ENCODE measurements around the gene ANKDD1A. TPM values are rescaled to one million over a fixed set of nuclear protein-coding genes. Genes with fewer than 3 reads are reported as not detected.

Gene ANKDD1A
- total RNA-seq, 1 experiment from 2014 or later, result 2.3 TPM

- ChIA-PET POLR2A (ENCODE audit: low non-redundant PET) (no interaction called here), CTCF (no interaction called here)
- H3K27ac ChIP-seq (ENCODE audit: low read depth, low read length, poor library complexity, severe bottlenecking), result no peak overlapping the region
Observed at GRCh38 chr15:64904189-64904588, 7.5 kb upstream of the ANKDD1A start.

GRCh38 chr15:64905119-64905831, 6.4 kb upstream of the ANKDD1A start:
- BruUV-seq (replicated peaks), result no TSS peak
- POLR2A ChIA-PET (ENCODE audit: low non-redundant PET), result interaction anchor here (0.6 kb wide), 1 partner anchor 29 kb away, joined by 6 read pairs; no protein-coding TSS in a partner anchor
- intact Hi-C loops (cut with micrococcal nuclease; ENCODE audit: unreplicated experiment), result loop anchor here (5.0 kb wide), 1 partner anchor 173 kb away; no protein-coding TSS in a partner anchor

More at GRCh38 chr15:64904189-64904588, 7.5 kb upstream of the ANKDD1A start:
- BruUV-seq (replicated peaks), result no TSS peak
- Histone ChIP-seq H3K27me3 (replicated peaks; ENCODE audit: insufficient read depth, low read depth, low read length, poor library complexity) (no peaks in the 10 kb centered on the region), H3K4me1 (ENCODE audit: insufficient read depth, low read length, poor library complexity, severe bottlenecking) (no peaks in the 10 kb centered on the region), H3K9me3 (ENCODE audit: low read depth, low read length, poor library complexity, severe bottlenecking) (peaks cover 3% of the 10 kb centered on the region), H3K36me3 (ENCODE audit: insufficient read depth, low read length, poor library complexity, severe bottlenecking) (no peaks in the 10 kb centered on the region), H3K4me3 (ENCODE audit: low read depth, low read length, poor library complexity, severe bottlenecking) (no peak overlapping the region)
- DNase-seq (ENCODE audit: low spot score), result no peak
- intact Hi-C loops (cut with micrococcal nuclease; ENCODE audit: unreplicated experiment), result no loop called here
- TF ChIP-seq, protein P1, sequence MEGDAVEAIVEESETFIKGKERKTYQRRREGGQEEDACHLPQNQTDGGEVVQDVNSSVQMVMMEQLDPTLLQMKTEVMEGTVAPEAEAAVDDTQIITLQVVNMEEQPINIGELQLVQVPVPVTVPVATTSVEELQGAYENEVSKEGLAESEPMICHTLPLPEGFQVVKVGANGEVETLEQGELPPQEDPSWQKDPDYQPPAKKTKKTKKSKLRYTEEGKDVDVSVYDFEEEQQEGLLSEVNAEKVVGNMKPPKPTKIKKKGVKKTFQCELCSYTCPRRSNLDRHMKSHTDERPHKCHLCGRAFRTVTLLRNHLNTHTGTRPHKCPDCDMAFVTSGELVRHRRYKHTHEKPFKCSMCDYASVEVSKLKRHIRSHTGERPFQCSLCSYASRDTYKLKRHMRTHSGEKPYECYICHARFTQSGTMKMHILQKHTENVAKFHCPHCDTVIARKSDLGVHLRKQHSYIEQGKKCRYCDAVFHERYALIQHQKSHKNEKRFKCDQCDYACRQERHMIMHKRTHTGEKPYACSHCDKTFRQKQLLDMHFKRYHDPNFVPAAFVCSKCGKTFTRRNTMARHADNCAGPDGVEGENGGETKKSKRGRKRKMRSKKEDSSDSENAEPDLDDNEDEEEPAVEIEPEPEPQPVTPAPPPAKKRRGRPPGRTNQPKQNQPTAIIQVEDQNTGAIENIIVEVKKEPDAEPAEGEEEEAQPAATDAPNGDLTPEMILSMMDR (conservative IDR thresholded peaks at IDR 0.05; ENCODE audit: low read depth, low read length), result no peak
- TF ChIP-seq EZH2 (IDR thresholded peaks at IDR 0.05; ENCODE audit: borderline replicate concordance, low read depth, low read length, poor library complexity, severe bottlenecking), result no peak

GRCh38 chr15:64905941-64906340, 5.8 kb upstream of the ANKDD1A start:
- TF ChIP-seq EZH2 (IDR thresholded peaks at IDR 0.05; ENCODE audit: borderline replicate concordance, low read depth, low read length, poor library complexity, severe bottlenecking), result no peak
- TF ChIP-seq, protein P1 (conservative IDR thresholded peaks at IDR 0.05; ENCODE audit: low read depth, low read length), result no peak
- H3K27ac ChIP-seq (ENCODE audit: low read depth, low read length, poor library complexity, severe bottlenecking), result no peak overlapping the region
- POLR2A ChIA-PET (ENCODE audit: low non-redundant PET), result interaction anchor here (0.6 kb wide), 1 partner anchor 28 kb away, joined by 6 read pairs; no protein-coding TSS in a partner anchor
- BruUV-seq (replicated peaks), result no TSS peak
- no peaks in the 10 kb centered on the region for H3K27me3 ChIP-seq (replicated peaks; ENCODE audit: insufficient read depth, low read depth, low read length, poor library complexity)
- H3K36me3 ChIP-seq (ENCODE audit: insufficient read depth, low read length, poor library complexity, severe bottlenecking), result no peaks in the 10 kb centered on the region
- no peak for DNase-seq (ENCODE audit: low spot score)
- no peaks in the 10 kb centered on the region for H3K4me1 ChIP-seq (ENCODE audit: insufficient read depth, low read length, poor library complexity, severe bottlenecking)
- CTCF ChIA-PET, result no interaction called here
- H3K4me3 ChIP-seq (ENCODE audit: low read depth, low read length, poor library complexity, severe bottlenecking), result no peak overlapping the region
- intact Hi-C loops (cut with micrococcal nuclease; ENCODE audit: unreplicated experiment), result loop anchor here (5.0 kb wide), 1 partner anchor 174 kb away; no protein-coding TSS in a partner anchor
- H3K9me3 ChIP-seq (ENCODE audit: low read depth, low read length, poor library complexity, severe bottlenecking), result peaks cover 3% of the 10 kb centered on the region

More at GRCh38 chr15:64905119-64905831, 6.4 kb upstream of the ANKDD1A start:
- peak; percentile 74 for DNase-seq (ENCODE audit: low spot score)
- no peaks in the 10 kb centered on the region for H3K36me3 ChIP-seq (ENCODE audit: insufficient read depth, low read length, poor library complexity, severe bottlenecking)
- H3K27ac ChIP-seq (ENCODE audit: low read depth, low read length, poor library complexity, severe bottlenecking), result no peak overlapping the region
- H3K27me3 ChIP-seq (replicated peaks; ENCODE audit: insufficient read depth, low read depth, low read length, poor library complexity), result no peaks in the 10 kb centered on the region
- H3K4me3 ChIP-seq (ENCODE audit: low read depth, low read length, poor library complexity, severe bottlenecking), result peak overlapping the region; percentile 24
- H3K4me1 ChIP-seq (ENCODE audit: insufficient read depth, low read length, poor library complexity, severe bottlenecking), result no peaks in the 10 kb centered on the region
- CTCF ChIA-PET, result interaction anchor here (0.7 kb wide), 1 partner anchor 18 kb away, joined by 8 read pairs; no protein-coding TSS in a partner anchor
- peaks cover 3% of the 10 kb centered on the region for H3K9me3 ChIP-seq (ENCODE audit: low read depth, low read length, poor library complexity, severe bottlenecking)
- no peak for TF ChIP-seq EZH2 (IDR thresholded peaks at IDR 0.05; ENCODE audit: borderline replicate concordance, low read depth, low read length, poor library complexity, severe bottlenecking)
- TF ChIP-seq, protein P1 (conservative IDR thresholded peaks at IDR 0.05; ENCODE audit: low read depth, low read length), result peak; percentile 63
